OCI-LY7 (cell line): ENCODE measurements around the gene DAB2IP. TPM values are rescaled to one million over a fixed set of nuclear protein-coding genes. Genes with fewer than 3 reads are reported as not detected.
A peak's percentile ranks its signal among the peaks of the same experiment; 100 is the strongest.

Source experiments
- BruUV-seq: library from RNA; stranded (reverse); fragments of 400-500 nt; replicated peaks from 2 replicates; lab custom pipeline; 2021; lab: Mats Ljungman, UMichigan
- CTCF ChIA-PET: fragments of 300-600 bp; sonication (Branson Sonifier 250); formaldehyde crosslinking; loops from one replicate; lab custom pipeline; 2022; ENCODE audit warnings: antibody characterized with exemption; ENCODE audit not compliant: unreplicated experiment; lab: Charles Lee
- POLR2A ChIA-PET: fragments of 300-600 bp; sonication (Branson Sonifier 250); formaldehyde crosslinking; loops from one replicate; lab custom pipeline; 2022; ENCODE audit warnings: antibody characterized with exemption; lab: Charles Lee
- DNase-seq: peaks from one replicate; pipeline ENCODE4 v3.0.0-alpha.2; 2015; ENCODE audit warnings: low spot score
- H2AFZ ChIP-seq: fragments of 200-600 bp; sonication (generic), shearing (Covaris generic); 2 replicates; pipeline ENCODE4 v1.6.1; 2014; ENCODE audit warnings: mild to moderate bottlenecking, antibody characterized with exemption, low read length, moderate library complexity
- H3K27ac ChIP-seq: fragments of 200-600 bp; sonication (generic); 2 replicates; pipeline ENCODE4 v1.5.1; 2014; ENCODE audit warnings: mixed run types, low read depth, mild to moderate bottlenecking, moderate library complexity, low read length, inconsistent platforms; ENCODE audit not compliant: poor library complexity, severe bottlenecking
- H3K36me3 ChIP-seq: fragments of 200-600 bp; sonication (generic); 2 replicates; pipeline ENCODE4 v1.6.1; 2014; ENCODE audit warnings: mild to moderate bottlenecking, antibody characterized with exemption, low read length, moderate library complexity, mixed read lengths; ENCODE audit not compliant: insufficient read depth
- H3K4me1 ChIP-seq: fragments of 200-600 bp; sonication (generic); 2 replicates; pipeline ENCODE4 v1.5.1; 2014; ENCODE audit warnings: mild to moderate bottlenecking, low read length; ENCODE audit not compliant: insufficient read depth, poor library complexity, severe bottlenecking
- H3K4me2 ChIP-seq: fragments of 200-600 bp; sonication (generic); 2 replicates; pipeline ENCODE4 v1.6.1; 2014; ENCODE audit warnings: mild to moderate bottlenecking, low read length
- H3K4me3 ChIP-seq: fragments of 200-600 bp; sonication (generic); 2 replicates; pipeline ENCODE4 v1.5.1; 2014; ENCODE audit warnings: mild to moderate bottlenecking, low read depth, low read length; ENCODE audit not compliant: poor library complexity, severe bottlenecking
- H3K79me2 ChIP-seq: fragments of 200-600 bp; sonication (generic); 2 replicates; pipeline ENCODE4 v1.6.1; 2016; ENCODE audit warnings: low read depth, mild to moderate bottlenecking, low read length, moderate library complexity, mixed read lengths; ENCODE audit not compliant: insufficient read depth
- H3K9me2 ChIP-seq: fragments of 200-600 bp; sonication (generic); 2 replicates; pipeline ENCODE4 v1.6.1; 2016; ENCODE audit warnings: mild to moderate bottlenecking, low read length, mixed read lengths; ENCODE audit not compliant: insufficient read depth
- H3K9me3 ChIP-seq: fragments of 200-600 bp; sonication (generic); 2 replicates; pipeline ENCODE4 v1.6.1; 2014; ENCODE audit warnings: mild to moderate bottlenecking, mixed run types, low read length, mixed read lengths
- H4K20me1 ChIP-seq: fragments of 200-600 bp; sonication (generic); 2 replicates; pipeline ENCODE4 v1.6.1; 2014; ENCODE audit warnings: mild to moderate bottlenecking, antibody characterized with exemption, low read length, moderate library complexity, mixed read lengths; ENCODE audit not compliant: insufficient read depth
- CTCF ChIP-seq: fragments of 200-600 bp; sonication (generic); conservative IDR thresholded peaks from 2 replicates; pipeline ENCODE4 v1.5.1; 2014; ENCODE audit warnings: mild to moderate bottlenecking, antibody characterized with exemption, low read length, moderate library complexity, mixed read lengths
- EZH2phosphoT487 ChIP-seq: fragments of 200-600 bp; sonication (generic); IDR thresholded peaks from 2 replicates; pipeline ENCODE4 v1.6.1; 2018; ENCODE audit warnings: low read depth, borderline replicate concordance, mild to moderate bottlenecking, mixed run types, antibody characterized with exemption, low read length, moderate library complexity, mixed read lengths
- intact Hi-C: fragments of 100-400 bp; cut with micrococcal nuclease; formaldehyde crosslinking; loops from one replicate; pipeline ENCODE4 v1.10.0; 2022; ENCODE audit not compliant: unreplicated experiment
- total RNA-seq, 2 experiments: library from RNA; depleted of rRNA in 1 of 2; stranded (reverse); fragments of >200 nt in 1 of 2; shearing (Covaris generic) in 1 of 2; gene quantifications; 2 replicates each; pipeline ENCODE4 v1.2.3, GENCODE V29; 2014 to 2022

DAB2IP gene
- total RNA-seq, 2 experiments from 2014 or later, result 3.9 to 11.1 TPM

- no peak overlapping the region for H3K27ac ChIP-seq
- H3K4me3 ChIP-seq, result no peak overlapping the region
- no peaks in the 10 kb centered on the region for H3K79me2 ChIP-seq
- H3K36me3 ChIP-seq, result no peaks in the 10 kb centered on the region
- H3K4me2 ChIP-seq, result no peak overlapping the region
- CTCF ChIA-PET, result no interaction called here
- no peaks in the 10 kb centered on the region for H4K20me1 ChIP-seq
- H3K9me3 ChIP-seq, result no peaks in the 10 kb centered on the region
- peaks cover 2% of the 10 kb centered on the region for H3K4me1 ChIP-seq
- intact Hi-C loops, result loop anchor here (5.0 kb wide), 1 partner anchor 43 kb away; no protein-coding TSS in a partner anchor
- TF ChIP-seq EZH2phosphoT487 (no peak), CTCF (no peak)
- no peak for DNase-seq
- H2AFZ ChIP-seq, result no peak overlapping the region
- BruUV-seq, result no TSS peak
- POLR2A ChIA-PET, result interaction anchor here (0.6 to 0.7 kb wide), 2 partner anchors 168 to 182 kb away, joined by 3 read pairs; no protein-coding TSS in a partner anchor
- H3K9me2 ChIP-seq, result no peaks in the 10 kb centered on the region
These were observed 11.8 kb upstream of the DAB2IP start for GRCh38 chr9:121639619-121640018.

- ChIA-PET POLR2A (interaction anchor here (0.6 to 0.7 kb wide), 2 partner anchors 168 to 182 kb away, joined by 3 read pairs; no protein-coding TSS in a partner anchor), CTCF (no interaction called here)
- no peak overlapping the region for H3K4me2 ChIP-seq
- no peaks in the 10 kb centered on the region for H3K9me3 ChIP-seq
- H2AFZ ChIP-seq, result no peak overlapping the region
- no peaks in the 10 kb centered on the region for H3K9me2 ChIP-seq
- peak; percentile 61 for DNase-seq
- H3K79me2 ChIP-seq, result no peaks in the 10 kb centered on the region
- H4K20me1 ChIP-seq, result no peaks in the 10 kb centered on the region
- peak; percentile 78 for TF ChIP-seq CTCF
- TF ChIP-seq EZH2phosphoT487, result no peak
- no peak overlapping the region for H3K4me3 ChIP-seq
- intact Hi-C loops, result loop anchor here (5.0 kb wide), 1 partner anchor 42 kb away; no protein-coding TSS in a partner anchor
- H3K4me1 ChIP-seq, result no peaks in the 10 kb centered on the region
- BruUV-seq, result no TSS peak
- no peak overlapping the region for H3K27ac ChIP-seq
- no peaks in the 10 kb centered on the region for H3K36me3 ChIP-seq
These were observed 11.4 kb upstream of the DAB2IP start for GRCh38 chr9:121640076-121640475.

GRCh38 chr9:121640491-121641223 lies 10.8 kb upstream of the DAB2IP start:
- Histone ChIP-seq H2AFZ (no peak overlapping the region), H3K79me2 (no peaks in the 10 kb centered on the region), H3K4me3 (no peak overlapping the region), H4K20me1 (no peaks in the 10 kb centered on the region), H3K27ac (no peak overlapping the region), H3K36me3 (no peaks in the 10 kb centered on the region), H3K9me2 (no peaks in the 10 kb centered on the region), H3K4me2 (no peak overlapping the region), H3K4me1 (peaks cover 5% of the 10 kb centered on the region), H3K9me3 (no peaks in the 10 kb centered on the region)
- DNase-seq, result no peak
- TF ChIP-seq CTCF, result no peak
- TF ChIP-seq EZH2phosphoT487, result no peak
- intact Hi-C loops, result loop anchor here (5.0 kb wide), 1 partner anchor 42 kb away; no protein-coding TSS in a partner anchor
- ChIA-PET CTCF (no interaction called here), POLR2A (interaction anchor here (0.7 kb wide), 1 partner anchor 169 kb away, joined by 3 read pairs; no protein-coding TSS in a partner anchor)
- no TSS peak for BruUV-seq
